Stimulated activated CD4-positive, alpha-beta T cell treated with anti-CD3 and anti-CD28 coated beads, Interleukin-12 subunit alpha, Interleukin-12 subunit beta, amount 100 ng/mL, for 4 hours (primary cell): ENCODE results near the gene CSF1R.

Source experiments
- DNase-seq: peaks from one replicate; pipeline ENCODE4 v3.0.0-alpha.2; 2020

Gene CSF1R

GRCh38 chr5:150022158-150022531, 64.2 kb downstream of the CSF1R start:
- DNase-seq: no peak

- DNase-seq: no peak
These were observed 64.7 kb downstream of the CSF1R start for GRCh38 chr5:150021491-150022157.

GRCh38 chr5:150020249-150020648, 66.1 kb downstream of the CSF1R start:
- DNase-seq: no peak

GRCh38 chr5:150017226-150018005, 68.9 kb downstream of the CSF1R start:
- DNase-seq: no peak

- DNase-seq: no peak
These were observed 69.8 kb downstream of the CSF1R start for GRCh38 chr5:150016537-150016936.

DNA sequence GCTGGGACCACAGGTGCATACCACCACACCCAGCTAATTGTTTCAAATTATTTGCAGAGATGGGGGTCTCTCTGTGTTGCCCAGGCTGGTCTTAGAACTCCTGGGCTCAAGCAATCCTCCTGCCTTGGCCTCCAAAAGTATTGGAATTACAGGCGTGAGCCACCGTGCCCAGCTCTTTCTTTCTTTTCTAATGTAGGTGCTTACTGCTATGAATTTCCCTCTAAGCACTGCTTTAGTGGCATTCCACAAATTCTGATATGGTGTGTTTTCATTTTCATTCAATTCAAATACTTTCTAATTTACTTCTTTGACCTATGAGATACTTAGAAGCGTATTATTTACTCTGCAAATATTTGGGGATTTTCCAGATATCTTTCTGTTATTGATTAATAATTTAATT, 70.9 kb downstream of the CSF1R start:
- DNase-seq: no peak

DNA sequence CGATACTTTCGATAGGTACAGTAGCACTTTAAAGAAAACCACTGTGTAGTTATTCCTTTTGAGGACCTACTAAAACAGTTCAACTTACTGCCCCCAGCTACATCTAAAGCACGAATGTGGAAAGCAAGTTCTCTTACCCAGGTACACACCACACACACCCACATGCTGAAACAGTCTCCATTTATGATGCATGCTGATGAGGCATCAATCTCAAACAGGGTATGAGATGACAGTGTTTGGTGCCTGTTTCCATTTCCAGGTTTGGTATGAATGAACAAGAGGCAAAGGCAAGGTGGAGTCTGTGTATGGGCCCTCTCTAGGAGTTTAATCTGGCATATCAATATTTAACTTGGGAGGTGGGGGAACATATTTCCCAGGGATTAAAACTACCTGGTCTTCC, 71.9 kb downstream of the CSF1R start:
- no peak for DNase-seq

- DNase-seq: no peak
These were observed 72.4 kb downstream of the CSF1R start for GRCh38 chr5:150013931-150014330.

GRCh38 chr5:150009671-150010387, 76.5 kb downstream of the CSF1R start:
- no peak for DNase-seq

DNA sequence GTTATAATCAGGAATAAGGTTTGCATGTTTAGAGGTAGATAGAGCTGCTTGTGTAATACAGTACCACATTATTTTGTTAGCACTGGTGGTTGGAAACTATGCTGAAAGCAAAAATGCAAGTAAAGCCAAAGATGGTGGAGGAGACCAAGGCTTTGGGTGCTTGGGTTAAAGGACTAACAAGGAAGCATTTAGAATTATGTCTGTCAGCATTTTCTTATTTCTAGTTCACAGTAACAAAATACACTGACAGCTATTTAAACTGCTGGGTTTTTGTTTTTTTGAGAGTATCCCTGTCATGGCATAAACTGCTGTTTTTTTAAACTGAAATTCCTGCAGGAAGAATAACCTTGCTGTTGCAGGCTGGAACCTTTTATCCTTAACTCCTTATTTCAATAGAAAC, 79.3 kb downstream of the CSF1R start:
- DNase-seq: no peak

GRCh38 chr5:150006318-150006717, 80.0 kb downstream of the CSF1R start:
- DNase-seq: no peak
